CD14-positive monocyte (primary cell): Measurements from ENCODE around the gene CCR7. TPM values are rescaled to one million over a fixed set of nuclear protein-coding genes. Genes with fewer than 3 reads are reported as not detected.

Source experiments
- DNase-seq, 3 donors: peaks; one replicate each; pipeline ENCODE4 v3.0.0-alpha.2; 2011 to 2022
- H2AFZ ChIP-seq: 2 replicates; pipeline ENCODE4 v1.6.0; 2012; ENCODE audit warnings: mild to moderate bottlenecking, low read depth, low read length, inconsistent platforms; ENCODE audit not compliant: insufficient read depth, poor library complexity, severe bottlenecking
- H3K27ac ChIP-seq, 2 donors: 1 replicate in 1 of 2; 2 replicates in 1 of 2; pipeline ENCODE4 v1.5.1; 2012 to 2013; ENCODE audit warnings: low read length in 2 of 2, control low read depth in 1 of 2, inconsistent platforms in 1 of 2, low read depth in 1 of 2, mild to moderate bottlenecking in 1 of 2
- H3K27me3 ChIP-seq, 2 donors: one replicate each; pipeline versions ENCODE4 v1.6.0 to v1.6.1; 2011 to 2013; ENCODE audit warnings: low read length in 2 of 2; ENCODE audit not compliant: control insufficient read depth in 2 of 2, insufficient read depth in 2 of 2
- H3K36me3 ChIP-seq, 2 donors: replicated peaks in 1 of 2; 1 replicate in 1 of 2; 2 replicates in 1 of 2; pipeline versions ENCODE4 v1.5.1 to v1.6.1; 2012 to 2013; ENCODE audit warnings: low read length in 2 of 2, control low read depth in 1 of 2, inconsistent platforms in 1 of 2, mild to moderate bottlenecking in 1 of 2; ENCODE audit not compliant: insufficient read depth in 2 of 2, control insufficient read depth in 1 of 2
- H3K4me1 ChIP-seq, 2 donors: 1 replicate in 1 of 2; 2 replicates in 1 of 2; pipeline versions ENCODE4 v1.5.1 to v1.6.1; 2012 to 2013; ENCODE audit warnings: low read length in 2 of 2, control low read depth in 1 of 2, inconsistent platforms in 1 of 2, mild to moderate bottlenecking in 1 of 2, moderate library complexity in 1 of 2; ENCODE audit not compliant: insufficient read depth in 2 of 2, control insufficient read depth in 1 of 2
- H3K4me2 ChIP-seq: replicated peaks from 2 replicates; pipeline ENCODE3; 2012; ENCODE audit warnings: low read length, moderate library complexity, mild to moderate bottlenecking; ENCODE audit not compliant: poor library complexity, severe bottlenecking; ENCODE audit errors: extremely low read depth
- H3K4me3 ChIP-seq, 3 experiments: fragments of 200-600 bp in 1 of 3; sonication (generic) in 1 of 3; replicated peaks in 1 of 3; 1 replicate in 2 of 3; 2 replicates in 1 of 3; pipeline ENCODE4 v1.5.1; 2011 to 2013; ENCODE audit warnings: low read length in 3 of 3, mild to moderate bottlenecking in 3 of 3, control low read depth in 2 of 3, low read depth in 2 of 3, inconsistent platforms in 1 of 3, moderate library complexity in 1 of 3
- H3K79me2 ChIP-seq: 2 replicates; pipeline ENCODE4 v1.6.0; 2012; ENCODE audit warnings: mild to moderate bottlenecking, control low read depth, inconsistent platforms, low read length, moderate library complexity; ENCODE audit not compliant: insufficient read depth
- H3K9ac ChIP-seq: 2 replicates; pipeline ENCODE4 v1.6.0; 2017; ENCODE audit warnings: low read length, mild to moderate bottlenecking; ENCODE audit not compliant: insufficient read depth, poor library complexity, severe bottlenecking
- H3K9me3 ChIP-seq, 2 donors: replicated peaks in 1 of 2; 1 replicate in 1 of 2; 2 replicates in 1 of 2; pipeline versions ENCODE4 v1.5.1 to v1.6.1; 2012 to 2013; ENCODE audit warnings: low read length in 2 of 2, control low read depth in 1 of 2; ENCODE audit not compliant: control insufficient read depth in 1 of 2, insufficient read depth in 1 of 2
- H4K20me1 ChIP-seq: 2 replicates; pipeline ENCODE4 v1.6.0; 2012; ENCODE audit warnings: mild to moderate bottlenecking, low read length, control low read depth, moderate library complexity; ENCODE audit not compliant: insufficient read depth
- H3K27ac Mint-ChIP-seq, 7 donors: one replicate each; pipeline ENCODE4 v1.8.0; 2020; ENCODE audit warnings: mild to moderate bottlenecking in 7 of 7, mixed read lengths in 7 of 7, moderate library complexity in 6 of 7, inconsistent platforms in 2 of 7
- H3K27me3 Mint-ChIP-seq, 3 donors: one replicate each; pipeline ENCODE4 v1.8.0; 2021 to 2022; ENCODE audit warnings: low read depth in 3 of 3, mild to moderate bottlenecking in 3 of 3, mixed read lengths in 3 of 3, moderate library complexity in 3 of 3, inconsistent platforms in 1 of 3
- H3K36me3 Mint-ChIP-seq, 2 donors: one replicate each; pipeline ENCODE4 v1.8.0; 2020; ENCODE audit warnings: mixed read lengths in 2 of 2, inconsistent platforms in 1 of 2, mild to moderate bottlenecking in 1 of 2
- H3K4me1 Mint-ChIP-seq: one replicate; pipeline ENCODE4 v1.8.0; 2020; ENCODE audit warnings: mild to moderate bottlenecking, mixed read lengths
- H3K4me3 Mint-ChIP-seq, 2 donors: one replicate each; pipeline ENCODE4 v1.8.0; 2020; ENCODE audit warnings: mild to moderate bottlenecking in 2 of 2, mixed read lengths in 2 of 2, moderate library complexity in 1 of 2
- H3K9me3 Mint-ChIP-seq, 7 donors: one replicate each; pipeline ENCODE4 v1.8.0; 2020 to 2022; ENCODE audit warnings: mixed read lengths in 7 of 7, mild to moderate bottlenecking in 6 of 7, moderate library complexity in 6 of 7, inconsistent platforms in 2 of 7
- CTCF ChIP-seq: fragments of 200-600 bp; IDR thresholded peaks from one replicate; pipeline ENCODE4 v1.8.0; 2022; ENCODE audit warnings: antibody characterized with exemption, mild to moderate bottlenecking
- WGBS: methylation state at CpG from one replicate; pipeline ENCODE4 v1.1.5; 2013; ENCODE audit warnings: missing lambda C conversion rate; ENCODE audit not compliant: insufficient coverage; 5-methylcytosine and 5-hydroxymethylcytosine counted together
- intact Hi-C, 2 donors: fragments of 100-400 bp; cut with micrococcal nuclease; formaldehyde crosslinking; loops; one replicate each; pipeline versions ENCODE4 v1.15.0 to v1.15.1; 2023
- polyA plus RNA-seq, 3 donors: library from polyadenylated mRNA; depleted of rRNA in 1 of 3; unstranded in 2 of 3; stranded (reverse) in 1 of 3; fragments of 300-500 nt in 2 of 3; fragments of >200 nt in 1 of 3; fragmentation: Illumina TruSeq in 2 of 3; gene quantifications; 1 replicate in 2 of 3; 2 replicates in 1 of 3; pipeline ENCODE4 v1.2.3, GENCODE V29; 2012 to 2021

Gene CCR7
- polyA plus RNA-seq, 3 donors: 0.15 to 2.1 (median 1.2) TPM

GRCh38 chr17:40533896-40534295 is 31.4 kb downstream of the CCR7 start:
- H3K4me3 ChIP-seq: no peak overlapping the region
- H4K20me1 ChIP-seq: no peaks in the 10 kb centered on the region
- Mint-ChIP-seq H3K27ac (peak overlapping the region in 5 of 7 donors; percentile 31 to 74 (median 38)), H3K9me3 (peaks cover 0 to 2% (median 0%) of the 10 kb centered on the region in 7 donors), H3K4me3 (peak overlapping the region in 1 of 2 donors; percentile 26), H3K27me3 (peaks cover 2 to 21% (median 13%) of the 10 kb centered on the region in 3 donors), H3K36me3 (no peaks in the 10 kb centered on the region), H3K4me1 (peaks cover 15% of the 10 kb centered on the region)
- H3K27me3 ChIP-seq: no peaks in the 10 kb centered on the region
- no peak for TF ChIP-seq CTCF
- DNase-seq: no peak
- no peaks in the 10 kb centered on the region for H3K79me2 ChIP-seq
- no peaks in the 10 kb centered on the region for H3K36me3 ChIP-seq
- peak overlapping the region; percentile 18 for H3K4me2 ChIP-seq
- no peak overlapping the region for H2AFZ ChIP-seq
- intact Hi-C loops: loop anchor here (5.0 to 10.0 kb wide), 6 partner anchors 92 to 232 kb away; partner anchors contain the start of genes GJD3 (in 1 of the 2), IGFBP4 (in 1 of the 2) and RARA (in 1 of the 2)
- WGBS: 90% methylated on average over 2 of the region's 4 CpGs
- no peaks in the 10 kb centered on the region for H3K9me3 ChIP-seq
- no peak overlapping the region for H3K9ac ChIP-seq
- no peak overlapping the region for H3K27ac ChIP-seq
- peaks cover 0 to 8% of the 10 kb centered on the region in 2 donors for H3K4me1 ChIP-seq

- H3K4me3 ChIP-seq: no peak overlapping the region
- no peaks in the 10 kb centered on the region for H3K27me3 ChIP-seq
- H3K27ac ChIP-seq: no peak overlapping the region
- H2AFZ ChIP-seq: no peak overlapping the region
- H3K9ac ChIP-seq: no peak overlapping the region
- H3K4me1 Mint-ChIP-seq: peaks cover 15% of the 10 kb centered on the region
- H3K36me3 Mint-ChIP-seq: no peaks in the 10 kb centered on the region
- no peak overlapping the region for H3K4me2 ChIP-seq
- no peaks in the 10 kb centered on the region for H3K36me3 ChIP-seq
- WGBS: no CpG with 5 or more reads among the region's 6 CpGs
- H3K4me1 ChIP-seq: peaks cover 0 to 8% of the 10 kb centered on the region in 2 donors
- H3K27me3 Mint-ChIP-seq: peaks cover 7 to 29% (median 22%) of the 10 kb centered on the region in 3 donors
- H3K79me2 ChIP-seq: no peaks in the 10 kb centered on the region
- H3K27ac Mint-ChIP-seq: no peak overlapping the region
- TF ChIP-seq CTCF: no peak
- H3K9me3 ChIP-seq: no peaks in the 10 kb centered on the region
- no peak overlapping the region for H3K4me3 Mint-ChIP-seq
- no peak for DNase-seq
- intact Hi-C loops: loop anchor here (5.0 to 10.0 kb wide), 6 partner anchors 90 to 230 kb away; partner anchors contain the start of genes GJD3 (in 1 of the 2), IGFBP4 (in 1 of the 2) and RARA (in 1 of the 2)
- H3K9me3 Mint-ChIP-seq: peaks cover 0 to 2% (median 0%) of the 10 kb centered on the region in 7 donors
- H4K20me1 ChIP-seq: no peaks in the 10 kb centered on the region
Measured at GRCh38 chr17:40532520-40533253, 32.6 kb downstream of the CCR7 start.
